GM21515 (cell line): Measurements from ENCODE around the gene ERCC2.

Source experiments
- ATAC-seq: cut with Tn5 transposase; IDR thresholded peaks from one replicate; pipeline ENCODE4 v1.9.1; 2021; ENCODE audit not compliant: unreplicated experiment

ERCC2 gene

GRCh38 chr19:45402298-45403061 lies 32.1 kb upstream of the ERCC2 start:
- no peak for ATAC-seq

- ATAC-seq, result no peak
Measured at GRCh38 chr19:45401815-45402214, 31.4 kb upstream of the ERCC2 start.

- no peak for ATAC-seq
Measured at GRCh38 chr19:45400192-45400591, 29.8 kb upstream of the ERCC2 start.

GRCh38 chr19:45395821-45396617 lies 25.6 kb upstream of the ERCC2 start:
- no peak for ATAC-seq

- ATAC-seq, result no peak
Measured at GRCh38 chr19:45391871-45392665, 21.7 kb upstream of the ERCC2 start.

- no peak for ATAC-seq
Measured at GRCh38 chr19:45391346-45391745, 21.0 kb upstream of the ERCC2 start.

- no peak for ATAC-seq
Measured at GRCh38 chr19:45385392-45386221, 15.2 kb upstream of the ERCC2 start.

- ATAC-seq, result no peak
Measured at GRCh38 chr19:45382426-45382825, 12.1 kb upstream of the ERCC2 start.

- ATAC-seq, result no peak
Measured at GRCh38 chr19:45380107-45380506, 9.7 kb upstream of the ERCC2 start.

- ATAC-seq, result no peak
Measured at GRCh38 chr19:45376045-45376724, 5.8 kb upstream of the ERCC2 start.

GRCh38 chr19:45368737-45369340 lies 1.5 kb downstream of the ERCC2 start:
- ATAC-seq, result no peak

- ATAC-seq, result no peak
Measured at GRCh38 chr19:45368127-45368526, 2.2 kb downstream of the ERCC2 start.

GRCh38 chr19:45364696-45365095 lies 5.7 kb downstream of the ERCC2 start:
- no peak for ATAC-seq

GRCh38 chr19:45363861-45364459 lies 6.4 kb downstream of the ERCC2 start:
- ATAC-seq, result no peak

- ATAC-seq, result no peak
Measured at GRCh38 chr19:45362291-45362690, 8.1 kb downstream of the ERCC2 start.

GRCh38 chr19:45361608-45362007 lies 8.8 kb downstream of the ERCC2 start:
- ATAC-seq, result no peak

GRCh38 chr19:45358213-45358792 lies 12.1 kb downstream of the ERCC2 start:
- no peak for ATAC-seq

GRCh38 chr19:45357445-45357783 lies 13.0 kb downstream of the ERCC2 start:
- no peak for ATAC-seq
